Liver (tissue), 9 donors: ENCODE results near the gene TNXB. TPM values are rescaled to one million over a fixed set of nuclear protein-coding genes. Genes with fewer than 3 reads are reported as not detected.

Experiments used
- DNase-seq: peaks from one replicate; pipeline ENCODE4 v3.0.0-alpha.2; 2017; ENCODE audit warnings: low spot score
- H3K27ac ChIP-seq, 2 donors: one replicate each; pipeline ENCODE4 v1.7.0; 2013; ENCODE audit warnings: inconsistent platforms in 2 of 2, low read length in 2 of 2, control low read depth in 1 of 2, low read depth in 1 of 2, mild to moderate bottlenecking in 1 of 2
- H3K27me3 ChIP-seq, 4 donors: one replicate each; pipeline versions ENCODE4 v1.6.1 to v1.7.0; 2013; ENCODE audit warnings: low read length in 3 of 4, inconsistent platforms in 1 of 4, mild to moderate bottlenecking in 1 of 4, moderate library complexity in 1 of 4; ENCODE audit not compliant: control insufficient read depth in 4 of 4, insufficient read depth in 4 of 4
- H3K36me3 ChIP-seq, 4 donors: one replicate each; pipeline versions ENCODE4 v1.6.1 to v1.7.0; 2013; ENCODE audit warnings: low read length in 3 of 4, mild to moderate bottlenecking in 3 of 4, low read depth in 1 of 4, moderate library complexity in 1 of 4; ENCODE audit not compliant: control insufficient read depth in 4 of 4, insufficient read depth in 3 of 4
- H3K4me1 ChIP-seq, 4 donors: one replicate each; pipeline versions ENCODE4 v1.6.1 to v1.7.0; 2013; ENCODE audit warnings: low read length in 3 of 4, mild to moderate bottlenecking in 3 of 4, moderate library complexity in 1 of 4; ENCODE audit not compliant: control insufficient read depth in 4 of 4, insufficient read depth in 4 of 4
- H3K4me3 ChIP-seq, 3 donors: one replicate each; pipeline versions ENCODE4 v1.6.1 to v1.7.0; 2013; ENCODE audit warnings: low read length in 3 of 3, control low read depth in 1 of 3, low read depth in 1 of 3, mild to moderate bottlenecking in 1 of 3
- H3K9ac ChIP-seq, 2 donors: one replicate each; pipeline ENCODE4 v1.7.0; 2013; ENCODE audit warnings: low read length in 2 of 2, mild to moderate bottlenecking in 2 of 2, moderate library complexity in 2 of 2, control low read depth in 1 of 2, low read depth in 1 of 2
- H3K9me3 ChIP-seq, 4 donors: one replicate each; pipeline versions ENCODE4 v1.6.1 to v1.7.0; 2013; ENCODE audit warnings: low read length in 3 of 4; ENCODE audit not compliant: control insufficient read depth in 4 of 4
- ATF3 ChIP-seq: IDR thresholded peaks from 2 replicates; pipeline ENCODE4 v1.6.1; 2016; ENCODE audit warnings: antibody characterized with exemption
- EGR1 ChIP-seq, 2 donors: IDR thresholded peaks; 2 replicates each; pipeline ENCODE4 v1.6.1; 2016 to 2018; ENCODE audit warnings: antibody characterized with exemption in 2 of 2, low read depth in 2 of 2
- FOXA1 ChIP-seq: IDR thresholded peaks from 2 replicates; pipeline ENCODE4 v1.6.1; 2016; ENCODE audit warnings: antibody characterized with exemption
- FOXA2 ChIP-seq: IDR thresholded peaks from 2 replicates; pipeline ENCODE4 v1.6.1; 2016; ENCODE audit warnings: antibody characterized with exemption
- GABPA ChIP-seq, 2 donors: IDR thresholded peaks in 1 of 2; conservative IDR thresholded peaks in 1 of 2; 2 replicates each; pipeline ENCODE4 v1.6.1; 2016; ENCODE audit warnings: antibody characterized with exemption in 2 of 2, mild to moderate bottlenecking in 1 of 2, moderate library complexity in 1 of 2
- HNF4A ChIP-seq, 2 donors: conservative IDR thresholded peaks; 2 replicates each; pipeline ENCODE4 v1.6.1; 2016; ENCODE audit warnings: antibody characterized with exemption in 2 of 2, mild to moderate bottlenecking in 2 of 2
- HNF4G ChIP-seq: IDR thresholded peaks from 2 replicates; pipeline ENCODE4 v1.6.1; 2016; ENCODE audit warnings: antibody characterized with exemption
- JUND ChIP-seq, 2 donors: IDR thresholded peaks; 2 replicates each; pipeline ENCODE4 v1.6.1; 2016; ENCODE audit warnings: antibody characterized with exemption in 2 of 2
- MAX ChIP-seq: IDR thresholded peaks from 2 replicates; pipeline ENCODE4 v1.6.1; 2016; ENCODE audit warnings: antibody characterized with exemption
- NR2F2 ChIP-seq: IDR thresholded peaks from 2 replicates; pipeline ENCODE4 v1.6.1; 2016; ENCODE audit warnings: antibody characterized with exemption
- RAD21 ChIP-seq, 2 donors: IDR thresholded peaks; 2 replicates each; pipeline ENCODE4 v1.6.1; 2016; ENCODE audit warnings: antibody characterized with exemption in 2 of 2, mild to moderate bottlenecking in 2 of 2
- REST ChIP-seq: IDR thresholded peaks from 2 replicates; pipeline ENCODE4 v1.6.1; 2016; ENCODE audit warnings: antibody characterized with exemption, mild to moderate bottlenecking
- RXRA ChIP-seq, 2 donors: IDR thresholded peaks; 2 replicates each; pipeline ENCODE4 v1.6.1; 2017 to 2018; ENCODE audit warnings: antibody characterized with exemption in 2 of 2, mild to moderate bottlenecking in 1 of 2
- SP1 ChIP-seq: IDR thresholded peaks from 2 replicates; pipeline ENCODE4 v1.6.1; 2018; ENCODE audit warnings: antibody characterized with exemption, mild to moderate bottlenecking
- TAF1 ChIP-seq: conservative IDR thresholded peaks from 2 replicates; pipeline ENCODE4 v1.6.1; 2016; ENCODE audit warnings: antibody characterized with exemption, mild to moderate bottlenecking
- YY1 ChIP-seq: IDR thresholded peaks from 2 replicates; pipeline ENCODE4 v1.6.1; 2016; ENCODE audit warnings: antibody characterized with exemption, mild to moderate bottlenecking
- WGBS: extraction: QIAGEN DNeasy Blood & Tissue Kit; methylation state at CpG from one replicate; pipeline ENCODE4 v1.1.7; 2013; 5-methylcytosine and 5-hydroxymethylcytosine counted together
- polyA plus RNA-seq, 2 donors: library from polyadenylated mRNA; stranded (reverse) in 1 of 2; unstranded in 1 of 2; fragments of 200-250 nt in 1 of 2; fragments of >200 nt in 1 of 2; fragmentation: Nextera tagmentation in 1 of 2; extraction: Ambion mirVana in 1 of 2; gene quantifications; one replicate each; pipeline versions ENCODE4 v1.2.1 to v1.2.3, GENCODE V29; 2013 to 2015
- total RNA-seq, 2 donors: library from RNA; depleted of rRNA; stranded (reverse); fragments of >200 nt; gene quantifications; one replicate each; pipeline ENCODE4 v1.2.3, GENCODE V29; 2014
- TF ChIP-seq, protein P1 (sequence below): fragments of 150-350 bp; IDR thresholded peaks from 2 replicates; pipeline ENCODE4 v1.5.1; 2017; ENCODE audit warnings: improper control_type of control experiment, low read depth, low read length; ENCODE audit not compliant: missing input control
- TF ChIP-seq, protein P2 (sequence below): IDR thresholded peaks from 2 replicates; pipeline ENCODE4 v1.6.1; 2016; ENCODE audit warnings: antibody characterized with exemption
- donor health status: healthy.
- donor health status: healthy.
- donor health status: healthy.
- donor health status: healthy.
- donor health status: healthy.

TNXB gene
- total and polyA plus RNA-seq, 4 donors = 3.0 to 17.1 (median 5.6) TPM

DNA sequence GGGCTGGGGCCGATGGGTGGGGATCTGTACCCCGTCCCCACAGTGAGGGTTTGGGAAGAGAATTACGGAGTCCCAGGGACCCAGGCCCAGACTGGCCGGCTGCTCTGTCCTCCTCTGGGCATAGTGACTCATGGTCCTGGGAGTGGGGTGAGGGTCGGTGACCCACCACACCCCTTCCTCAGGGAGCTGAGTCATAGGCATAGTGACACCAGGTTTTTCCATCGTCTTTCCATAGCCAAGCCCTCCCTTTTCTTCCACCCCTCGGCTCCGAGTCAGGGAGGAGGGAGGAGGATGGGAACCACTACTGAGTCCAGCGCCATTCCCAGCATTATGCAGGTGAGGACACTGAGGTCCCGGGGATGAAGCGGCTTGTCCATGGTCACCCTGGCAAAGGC is 62.1 kb downstream of the TNXB start:
- 82% methylated on average over 11 of the region's 11 CpGs for WGBS
- Histone ChIP-seq H3K9ac (no peak overlapping the region), H3K27ac (no peak overlapping the region), H3K36me3 (no peaks in the 10 kb centered on the region), H3K9me3 (no peaks in the 10 kb centered on the region), H3K27me3 (no peaks in the 10 kb centered on the region), H3K4me3 (no peak overlapping the region), H3K4me1 (peaks cover 0 to 8% (median 1%) of the 10 kb centered on the region in 4 donors)
- TF ChIP-seq TAF1 = no peak
- TF ChIP-seq REST = no peak
- no peak for TF ChIP-seq MAX
- TF ChIP-seq, protein P1, sequence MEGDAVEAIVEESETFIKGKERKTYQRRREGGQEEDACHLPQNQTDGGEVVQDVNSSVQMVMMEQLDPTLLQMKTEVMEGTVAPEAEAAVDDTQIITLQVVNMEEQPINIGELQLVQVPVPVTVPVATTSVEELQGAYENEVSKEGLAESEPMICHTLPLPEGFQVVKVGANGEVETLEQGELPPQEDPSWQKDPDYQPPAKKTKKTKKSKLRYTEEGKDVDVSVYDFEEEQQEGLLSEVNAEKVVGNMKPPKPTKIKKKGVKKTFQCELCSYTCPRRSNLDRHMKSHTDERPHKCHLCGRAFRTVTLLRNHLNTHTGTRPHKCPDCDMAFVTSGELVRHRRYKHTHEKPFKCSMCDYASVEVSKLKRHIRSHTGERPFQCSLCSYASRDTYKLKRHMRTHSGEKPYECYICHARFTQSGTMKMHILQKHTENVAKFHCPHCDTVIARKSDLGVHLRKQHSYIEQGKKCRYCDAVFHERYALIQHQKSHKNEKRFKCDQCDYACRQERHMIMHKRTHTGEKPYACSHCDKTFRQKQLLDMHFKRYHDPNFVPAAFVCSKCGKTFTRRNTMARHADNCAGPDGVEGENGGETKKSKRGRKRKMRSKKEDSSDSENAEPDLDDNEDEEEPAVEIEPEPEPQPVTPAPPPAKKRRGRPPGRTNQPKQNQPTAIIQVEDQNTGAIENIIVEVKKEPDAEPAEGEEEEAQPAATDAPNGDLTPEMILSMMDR = no peak
- TF ChIP-seq HNF4A (conservative IDR thresholded peaks at IDR 0.05) = no peak
- TF ChIP-seq GABPA (IDR thresholded peaks at IDR 0.05 in 1 of 2, conservative IDR thresholded peaks at IDR 0.05 in 1 of 2) = no peak
- no peak for TF ChIP-seq YY1
- no peak for TF ChIP-seq RAD21 (IDR thresholded peaks at IDR 0.05)
- no peak for TF ChIP-seq NR2F2
- no peak for TF ChIP-seq JUND (IDR thresholded peaks at IDR 0.05)
- TF ChIP-seq ATF3 = no peak
- TF ChIP-seq HNF4G = no peak
- no peak for TF ChIP-seq RXRA (IDR thresholded peaks at IDR 0.05)
- no peak for TF ChIP-seq EGR1 (IDR thresholded peaks at IDR 0.05; ENCODE audit: low read depth in 2 of 2)
- no peak for TF ChIP-seq FOXA2
- TF ChIP-seq, protein P2, sequence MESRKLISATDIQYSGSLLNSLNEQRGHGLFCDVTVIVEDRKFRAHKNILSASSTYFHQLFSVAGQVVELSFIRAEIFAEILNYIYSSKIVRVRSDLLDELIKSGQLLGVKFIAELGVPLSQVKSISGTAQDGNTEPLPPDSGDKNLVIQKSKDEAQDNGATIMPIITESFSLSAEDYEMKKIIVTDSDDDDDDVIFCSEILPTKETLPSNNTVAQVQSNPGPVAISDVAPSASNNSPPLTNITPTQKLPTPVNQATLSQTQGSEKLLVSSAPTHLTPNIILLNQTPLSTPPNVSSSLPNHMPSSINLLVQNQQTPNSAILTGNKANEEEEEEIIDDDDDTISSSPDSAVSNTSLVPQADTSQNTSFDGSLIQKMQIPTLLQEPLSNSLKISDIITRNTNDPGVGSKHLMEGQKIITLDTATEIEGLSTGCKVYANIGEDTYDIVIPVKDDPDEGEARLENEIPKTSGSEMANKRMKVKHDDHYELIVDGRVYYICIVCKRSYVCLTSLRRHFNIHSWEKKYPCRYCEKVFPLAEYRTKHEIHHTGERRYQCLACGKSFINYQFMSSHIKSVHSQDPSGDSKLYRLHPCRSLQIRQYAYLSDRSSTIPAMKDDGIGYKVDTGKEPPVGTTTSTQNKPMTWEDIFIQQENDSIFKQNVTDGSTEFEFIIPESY = no peak
- no peak for TF ChIP-seq SP1
- TF ChIP-seq FOXA1 = no peak
- no peak for DNase-seq
